Panc1 (cell line): ENCODE results near the gene RAPSN. TPM values are rescaled to one million over a fixed set of nuclear protein-coding genes. Genes with fewer than 3 reads are reported as not detected.

Experiments used
- ATAC-seq: fragments of 200-7000 bp; cut with Tn5 transposase; 2 replicates; pipeline ENCODE4 v1.9.1; 2020; ENCODE audit warnings: mild to moderate bottlenecking, moderate library complexity
- BruUV-seq: library from RNA; stranded (reverse); fragments of 400-500 nt; replicated peaks from 2 replicates; lab custom pipeline; 2021; lab: Mats Ljungman, UMichigan
- CTCF ChIA-PET: fragments of 300-600 bp; sonication (Branson Sonifier 250); formaldehyde crosslinking; loops from one replicate; lab custom pipeline; 2022; ENCODE audit warnings: antibody characterized with exemption; lab: Charles Lee
- POLR2A ChIA-PET: fragments of 300-600 bp; sonication (Branson Sonifier 250); formaldehyde crosslinking; loops from one replicate; lab custom pipeline; 2022; ENCODE audit warnings: antibody characterized with exemption; lab: Charles Lee
- DNase-seq: peaks from one replicate; pipeline ENCODE4 v3.0.0-alpha.2; 2010; ENCODE audit warnings: low read depth, low spot score
- H3K27ac ChIP-seq: 2 replicates; pipeline ENCODE4 v1.5.1; 2011; ENCODE audit warnings: mild to moderate bottlenecking, low read length, inconsistent platforms
- H3K27me3 ChIP-seq: fragments of 200-500 bp; sonication (Bioruptor generic); 2 replicates; pipeline ENCODE4 v1.6.0; 2014; ENCODE audit warnings: low read length, inconsistent platforms; ENCODE audit not compliant: control insufficient read depth, insufficient read depth
- H3K36me3 ChIP-seq: fragments of 200-500 bp; sonication (Bioruptor generic); 2 replicates; pipeline ENCODE4 v1.5.1; 2014; ENCODE audit warnings: inconsistent platforms, mild to moderate bottlenecking, low read length, moderate library complexity; ENCODE audit not compliant: control insufficient read depth, insufficient read depth
- H3K4me1 ChIP-seq: 2 replicates; pipeline ENCODE4 v1.5.1; 2011; ENCODE audit warnings: inconsistent platforms, mild to moderate bottlenecking, low read length, moderate library complexity; ENCODE audit not compliant: control insufficient read depth, insufficient read depth
- H3K4me3 ChIP-seq, 2 experiments: 2 replicates each; pipeline ENCODE4 v1.5.1; 2011 to 2012; ENCODE audit warnings: low read depth in 2 of 2, low read length in 2 of 2, mild to moderate bottlenecking in 2 of 2, inconsistent platforms in 1 of 2, moderate library complexity in 1 of 2
- H3K9me3 ChIP-seq: fragments of 200-500 bp; sonication (Bioruptor generic); 2 replicates; pipeline ENCODE4 v1.5.1; 2014; ENCODE audit warnings: low read depth, mild to moderate bottlenecking, inconsistent platforms, low read length, moderate library complexity; ENCODE audit not compliant: control insufficient read depth, insufficient read depth
- CTCF ChIP-seq: fragments of 450-650 bp; IDR thresholded peaks from 2 replicates; pipeline ENCODE4 v1.5.1; 2017; ENCODE audit warnings: mild to moderate bottlenecking
- REST ChIP-seq, 2 experiments: IDR thresholded peaks; 2 replicates each; pipeline ENCODE4 v1.6.1; 2011 to 2012; ENCODE audit warnings: low read depth in 2 of 2, control low read depth in 1 of 2, low read length in 1 of 2, mild to moderate bottlenecking in 1 of 2, moderate library complexity in 1 of 2; ENCODE audit not compliant: insufficient read depth in 1 of 2
- SIN3A ChIP-seq: IDR thresholded peaks from 2 replicates; pipeline ENCODE4 v1.6.1; 2012; ENCODE audit warnings: low read depth, mild to moderate bottlenecking, low read length, moderate library complexity, borderline replicate concordance; ENCODE audit not compliant: insufficient read depth
- TCF7L2 ChIP-seq: IDR thresholded peaks from 2 replicates; pipeline ENCODE4 v1.6.1; 2011; ENCODE audit warnings: mild to moderate bottlenecking, low read depth, low read length, inconsistent platforms
- in situ Hi-C: cut with HindIII; loops from 2 replicates; pipeline ENCODE4 v1.10.0; 2016; ENCODE audit warnings: low sequenced_read_pairs, low pct_unique_long_range_greater_than_20kb
- intact Hi-C: fragments of 100-400 bp; cut with micrococcal nuclease; formaldehyde crosslinking; loops from one replicate; pipeline ENCODE4 v1.10.0; 2022; ENCODE audit not compliant: unreplicated experiment
- total RNA-seq: library from RNA; stranded (reverse); gene quantifications from one replicate; pipeline ENCODE4 v1.2.1, GENCODE V29; 2021; ENCODE audit not compliant: unreplicated experiment

The RAPSN gene
- total RNA-seq, 1 experiment from 2014 or later, result 1.8 TPM

GRCh38 chr11:47467357-47467756 lies 18.4 kb upstream of the RAPSN start:
- TF ChIP-seq TCF7L2 (no peak), SIN3A (no peak), REST (IDR thresholded peaks at IDR 0.05; ENCODE audit: insufficient read depth in 1 of 2, low read depth in 2 of 2, low read length in 1 of 2) (no peak)
- ChIA-PET CTCF (no interaction called here), POLR2A (no interaction called here)
- Histone ChIP-seq H3K4me1 (peaks cover 46% of the 10 kb centered on the region), H3K27ac (peak overlapping the region; percentile 82), H3K27me3 (no peaks in the 10 kb centered on the region), H3K4me3 (peak overlapping the region in 1 of 2 experiments; percentile 21; a peak in 1 of 4 replicates), H3K9me3 (no peaks in the 10 kb centered on the region), H3K36me3 (peaks cover 7% of the 10 kb centered on the region)
- BruUV-seq, result TSS peak; percentile 44
- intact Hi-C loops (no loop called here), in situ Hi-C loops (no loop called here)
- no peak for DNase-seq
- peak; percentile 72 for ATAC-seq

- ATAC-seq, result peak; percentile 76
- intact Hi-C loops (no loop called here), in situ Hi-C loops (no loop called here)
- Histone ChIP-seq H3K27ac (peak overlapping the region; percentile 82), H3K27me3 (no peaks in the 10 kb centered on the region), H3K4me1 (peaks cover 46% of the 10 kb centered on the region), H3K36me3 (peaks cover 7% of the 10 kb centered on the region), H3K4me3 (peak overlapping the region in 1 of 2 experiments; percentile 21; a peak in 1 of 4 replicates), H3K9me3 (no peaks in the 10 kb centered on the region)
- BruUV-seq, result no TSS peak
- POLR2A ChIA-PET, result interaction anchor here (0.6 kb wide), 1 partner anchor 66 kb away, joined by 5 read pairs; no protein-coding TSS in a partner anchor
- DNase-seq, result no peak
- TF ChIP-seq TCF7L2 (0 out of 2 replicates have a peak, but pooled peaks have one; percentile 23), SIN3A (no peak)
- CTCF ChIA-PET, result no interaction called here
Measured at GRCh38 chr11:47466701-47467250, 17.8 kb upstream of the RAPSN start.

GRCh38 chr11:47466201-47466600 lies 17.3 kb upstream of the RAPSN start:
- H3K4me1 ChIP-seq, result peaks cover 46% of the 10 kb centered on the region
- H3K36me3 ChIP-seq, result peaks cover 5% of the 10 kb centered on the region
- H3K27me3 ChIP-seq, result no peaks in the 10 kb centered on the region
- TF ChIP-seq CTCF, result no peak
- intact Hi-C loops (no loop called here), in situ Hi-C loops (no loop called here)
- DNase-seq, result no peak
- no peaks in the 10 kb centered on the region for H3K9me3 ChIP-seq
- no peak overlapping the region for H3K4me3 ChIP-seq
- no TSS peak for BruUV-seq
- H3K27ac ChIP-seq, result peak overlapping the region; percentile 82
- POLR2A ChIA-PET, result no interaction called here
- CTCF ChIA-PET, result no interaction called here
- ATAC-seq, result no peak
